Lower leg skin (tissue), 4 donors: ENCODE measurements around the gene CASR. TPM values are rescaled to one million over a fixed set of nuclear protein-coding genes. Genes with fewer than 3 reads are reported as not detected.
"Not testable (repeated sequence)": the region's sequence is repeated elsewhere in the genome, so short reads cannot be mapped to it uniquely, and the experiment has no call there.

Source experiments
- DNase-seq, 2 donors: peaks; one replicate each; pipeline ENCODE4 v3.0.0-alpha.2; 2019; ENCODE audit warnings: low spot score in 2 of 2
- H3K4me3 ChIP-seq: fragments of 200-600 bp; sonication (generic); 2 replicates; pipeline ENCODE4 v1.5.1; 2017; ENCODE audit warnings: mild to moderate bottlenecking, low read depth; ENCODE audit not compliant: poor library complexity, severe bottlenecking
- POLR2A ChIP-seq, 2 donors: fragments of 450-650 bp; IDR thresholded peaks; one replicate each; pipeline ENCODE4 v1.6.1; 2016 to 2017; ENCODE audit warnings: antibody characterized with exemption in 2 of 2, mild to moderate bottlenecking in 1 of 2, moderate library complexity in 1 of 2
- WGBS, 2 donors: methylation state at CpG; one replicate each; pipeline ENCODE4 v1.1.5; 2018; 5-methylcytosine and 5-hydroxymethylcytosine counted together
- intact Hi-C: fragments of 100-400 bp; cut with DNase I; formaldehyde crosslinking; loops from one replicate; pipeline ENCODE4 v1.15.0; 2023; ENCODE audit warnings: low total_unique reads
- total RNA-seq, 4 donors: library from RNA; depleted of rRNA; stranded (reverse); fragments of >200 nt; gene quantifications; one replicate each; pipeline ENCODE4 v1.1.0, GENCODE V29; 2016
- TF ChIP-seq, protein P1 (sequence below), 3 donors: fragments of 450-650 bp; IDR thresholded peaks; one replicate each; pipeline ENCODE4 v1.5.1; 2016; ENCODE audit warnings: antibody characterized with exemption in 3 of 3, mild to moderate bottlenecking in 3 of 3, moderate library complexity in 2 of 3

The CASR gene
- total RNA-seq, 4 donors from 2014 or later: not detected

DNA sequence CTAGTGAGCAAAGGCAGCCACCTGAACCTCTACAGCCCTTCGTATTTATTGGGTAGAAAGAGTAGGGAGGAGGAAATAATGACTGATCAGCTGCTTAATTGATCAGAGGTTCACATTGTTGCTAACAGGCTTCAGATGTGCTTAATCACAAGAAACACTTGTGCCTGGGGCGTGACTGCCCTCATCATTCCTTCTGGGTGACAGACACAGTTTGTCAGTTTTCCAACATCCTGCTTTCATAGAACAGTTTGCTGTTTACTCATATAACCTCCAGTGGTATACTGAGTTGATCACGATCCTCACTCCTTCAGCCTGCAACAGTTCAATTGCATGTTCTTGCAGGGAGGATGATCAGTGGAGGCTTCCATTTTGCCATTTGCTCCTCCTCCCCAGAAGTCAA, 13.6 kb upstream of the CASR start:
- no peak overlapping the region for H3K4me3 ChIP-seq
- no peak for DNase-seq
- WGBS, 2 donors: 67 to 86% methylated on average over 3 of the region's 3 CpGs
- no peak for TF ChIP-seq POLR2A (IDR thresholded peaks at IDR 0.05)
- TF ChIP-seq, protein P1, sequence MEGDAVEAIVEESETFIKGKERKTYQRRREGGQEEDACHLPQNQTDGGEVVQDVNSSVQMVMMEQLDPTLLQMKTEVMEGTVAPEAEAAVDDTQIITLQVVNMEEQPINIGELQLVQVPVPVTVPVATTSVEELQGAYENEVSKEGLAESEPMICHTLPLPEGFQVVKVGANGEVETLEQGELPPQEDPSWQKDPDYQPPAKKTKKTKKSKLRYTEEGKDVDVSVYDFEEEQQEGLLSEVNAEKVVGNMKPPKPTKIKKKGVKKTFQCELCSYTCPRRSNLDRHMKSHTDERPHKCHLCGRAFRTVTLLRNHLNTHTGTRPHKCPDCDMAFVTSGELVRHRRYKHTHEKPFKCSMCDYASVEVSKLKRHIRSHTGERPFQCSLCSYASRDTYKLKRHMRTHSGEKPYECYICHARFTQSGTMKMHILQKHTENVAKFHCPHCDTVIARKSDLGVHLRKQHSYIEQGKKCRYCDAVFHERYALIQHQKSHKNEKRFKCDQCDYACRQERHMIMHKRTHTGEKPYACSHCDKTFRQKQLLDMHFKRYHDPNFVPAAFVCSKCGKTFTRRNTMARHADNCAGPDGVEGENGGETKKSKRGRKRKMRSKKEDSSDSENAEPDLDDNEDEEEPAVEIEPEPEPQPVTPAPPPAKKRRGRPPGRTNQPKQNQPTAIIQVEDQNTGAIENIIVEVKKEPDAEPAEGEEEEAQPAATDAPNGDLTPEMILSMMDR (IDR thresholded peaks at IDR 0.05): no peak
- intact Hi-C loops: no loop called here

DNA sequence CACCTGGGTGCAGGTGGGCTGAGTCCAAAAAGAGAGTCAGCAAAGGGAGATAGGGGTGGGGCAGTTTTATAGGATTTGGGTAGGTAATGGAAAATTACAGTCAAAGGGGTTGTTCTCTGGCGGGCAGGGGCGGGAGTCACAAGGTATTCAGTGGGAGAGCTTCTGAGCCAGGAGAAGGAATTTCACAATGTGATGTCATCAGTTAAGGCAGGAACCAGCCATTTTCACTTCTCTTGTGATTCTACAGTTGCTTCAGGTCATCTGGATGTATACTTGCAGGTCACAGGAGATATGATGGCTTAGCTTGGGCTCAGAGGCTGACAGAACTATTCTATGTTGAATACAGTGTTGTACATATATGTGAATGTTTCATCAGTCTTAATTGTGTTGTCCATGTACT, 12.1 kb upstream of the CASR start:
- intact Hi-C loops, H3K4me3 ChIP-seq, DNase-seq: not testable (repeated sequence)
- WGBS, 2 donors: 85 to 92% methylated on average over 2 of the region's 2 CpGs

DNA sequence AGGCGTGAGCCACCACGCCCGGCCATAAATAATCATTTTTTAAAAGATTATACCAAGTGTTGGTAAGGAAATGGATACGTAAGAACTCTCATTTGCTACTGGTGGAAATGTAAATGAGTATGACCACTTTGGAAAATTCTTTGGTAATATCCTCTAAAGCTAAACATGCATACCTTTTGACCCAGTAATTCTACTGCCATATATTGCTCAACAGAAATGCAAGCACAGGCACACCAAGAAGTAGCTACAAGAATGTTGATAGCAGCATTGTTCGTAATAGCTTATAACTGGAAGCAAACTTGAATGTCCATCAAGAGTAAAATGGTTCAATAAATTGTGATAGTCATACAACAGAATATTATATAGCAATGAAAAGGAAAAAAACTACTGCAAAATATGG, 4.8 kb upstream of the CASR start:
- intact Hi-C loops: no loop called here
- H3K4me3 ChIP-seq: no peak overlapping the region
- 90 to 91% methylated on average over 5 of the region's 5 CpGs for WGBS, 2 donors
- no peak for DNase-seq
- TF ChIP-seq, protein P1 (IDR thresholded peaks at IDR 0.05): no peak
- no peak for TF ChIP-seq POLR2A (IDR thresholded peaks at IDR 0.05)

DNA sequence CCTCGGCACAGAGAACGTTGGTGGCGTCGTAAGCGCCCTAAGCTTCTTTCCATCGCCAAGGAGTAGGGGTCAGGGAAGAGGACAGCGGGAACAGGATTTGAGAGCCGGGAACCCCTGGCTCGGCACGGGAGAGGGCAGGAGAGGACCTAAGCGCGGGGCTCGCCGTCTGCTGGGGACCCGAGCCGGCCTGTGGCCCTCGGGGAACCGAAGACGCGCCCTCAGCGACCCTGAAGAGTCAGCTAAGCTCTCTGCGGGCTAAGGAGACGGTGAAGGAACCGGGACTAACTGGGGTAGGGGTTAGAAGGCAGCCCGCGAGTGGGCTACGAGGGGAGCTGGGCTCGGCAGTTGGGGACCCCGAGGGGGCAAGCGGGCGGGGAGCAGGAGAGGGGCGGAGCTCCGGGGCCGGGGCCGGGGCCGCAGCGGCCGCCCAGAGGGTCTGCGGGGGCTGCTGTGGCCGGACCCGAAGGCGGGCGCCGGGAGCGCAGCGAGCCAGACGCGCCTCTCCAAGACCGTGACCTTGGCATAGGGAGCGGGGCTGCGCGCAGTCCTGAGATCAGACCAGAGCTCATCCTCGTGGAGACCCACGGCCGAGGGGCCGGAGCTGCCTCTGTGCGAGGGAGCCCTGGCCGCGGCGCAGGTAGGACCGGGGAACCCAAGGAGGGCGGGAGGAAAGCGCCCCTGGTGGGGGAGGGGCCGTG, 574 bp downstream of the CASR start:
- intact Hi-C loops: no loop called here
- TF ChIP-seq POLR2A (IDR thresholded peaks at IDR 0.05): no peak
- TF ChIP-seq, protein P1 (IDR thresholded peaks at IDR 0.05): no peak
- WGBS, 2 donors: 2% methylated on average over 33 to 58 of the region's 64 CpGs

DNA sequence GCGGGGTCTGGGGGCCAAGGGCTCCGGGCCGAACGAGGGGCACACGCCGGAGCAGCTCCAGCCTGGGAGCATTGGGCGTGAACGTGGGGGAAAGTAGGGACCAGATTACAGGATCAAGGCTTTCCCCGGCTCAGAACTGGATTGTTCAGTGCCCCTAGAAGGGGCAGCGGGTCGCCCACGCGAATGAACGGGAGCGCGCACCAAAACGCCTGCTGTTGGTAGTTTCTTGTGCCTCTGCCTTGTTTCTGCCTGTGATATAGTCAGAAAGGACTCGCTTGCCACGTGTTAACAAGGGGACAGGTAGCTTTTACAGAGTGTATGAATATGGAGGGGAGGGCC, 1.1 kb downstream of the CASR start:
- 11 to 18% methylated on average over 19 of the region's 19 CpGs for WGBS, 2 donors
- DNase-seq: no peak
- no peak overlapping the region for H3K4me3 ChIP-seq
- intact Hi-C loops: no loop called here
- TF ChIP-seq, protein P1 (IDR thresholded peaks at IDR 0.05): no peak
- TF ChIP-seq POLR2A (IDR thresholded peaks at IDR 0.05): no peak

More for the DNA sequence above, 574 bp downstream of the CASR start:
- no peak overlapping the region for H3K4me3 ChIP-seq
- DNase-seq: no peak

DNA sequence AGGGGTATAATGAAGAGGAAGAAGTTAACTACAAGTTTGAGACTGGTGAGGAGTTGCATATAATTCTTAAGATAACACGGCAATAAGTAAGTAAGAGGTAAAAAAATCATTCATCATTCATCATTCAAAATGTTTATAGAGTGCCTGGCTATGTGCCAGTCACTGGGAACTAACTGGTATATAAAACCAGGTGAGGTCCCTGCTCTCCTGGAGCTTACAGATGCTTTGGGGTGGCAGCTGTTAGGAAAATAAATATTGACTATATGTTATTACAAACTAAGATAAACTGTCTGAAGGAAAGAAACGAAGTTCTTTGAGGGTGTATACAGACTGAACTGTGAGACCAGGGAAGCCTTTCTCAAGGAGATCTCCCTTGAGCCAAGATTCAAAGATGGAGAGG, 2.9 kb downstream of the CASR start:
- no peak for DNase-seq
- intact Hi-C loops: no loop called here
- H3K4me3 ChIP-seq: no peak overlapping the region
- 43 to 46% methylated on average over 2 of the region's 2 CpGs for WGBS, 2 donors
- no peak for TF ChIP-seq POLR2A (IDR thresholded peaks at IDR 0.05)
- TF ChIP-seq, protein P1 (IDR thresholded peaks at IDR 0.05): no peak
